GM23248 (cell line): ENCODE measurements around the gene OSBPL6. TPM values are rescaled to one million over a fixed set of nuclear protein-coding genes. Genes with fewer than 3 reads are reported as not detected.

Source experiments
- DNase-seq: peaks from one replicate; pipeline ENCODE4 v3.0.0-alpha.2; 2015
- H2AFZ ChIP-seq: fragments of 200-600 bp; sonication (generic); 2 replicates; pipeline ENCODE4 v1.6.1; 2016; ENCODE audit warnings: antibody characterized with exemption
- H3F3A ChIP-seq: fragments of 200-600 bp; sonication (generic); 2 replicates; pipeline ENCODE4 v1.6.1; 2016; ENCODE audit warnings: mild to moderate bottlenecking, antibody characterized with exemption, mixed run types; ENCODE audit not compliant: insufficient read depth
- H3K27ac ChIP-seq: fragments of 200-600 bp; sonication (generic); 2 replicates; pipeline ENCODE4 v1.5.1; 2016; ENCODE audit warnings: mild to moderate bottlenecking
- H3K27me3 ChIP-seq: fragments of 200-600 bp; sonication (generic); replicated peaks from 2 replicates; pipeline ENCODE4 v1.6.1; 2016; ENCODE audit warnings: mild to moderate bottlenecking; ENCODE audit not compliant: insufficient read depth
- H3K36me3 ChIP-seq: fragments of 200-600 bp; sonication (generic); 2 replicates; pipeline ENCODE4 v1.6.1; 2016; ENCODE audit warnings: low read depth, mild to moderate bottlenecking
- H3K4me1 ChIP-seq: fragments of 200-600 bp; sonication (generic); 2 replicates; pipeline ENCODE4 v1.6.1; 2016; ENCODE audit warnings: mild to moderate bottlenecking; ENCODE audit not compliant: insufficient read depth
- H3K4me2 ChIP-seq: fragments of 200-600 bp; sonication (generic); one replicate; pipeline ENCODE4 v1.6.1; 2016; ENCODE audit warnings: mild to moderate bottlenecking; ENCODE audit not compliant: unreplicated experiment
- H3K4me3 ChIP-seq: fragments of 200-600 bp; sonication (generic); 2 replicates; pipeline ENCODE4 v1.5.1; 2016; ENCODE audit warnings: mild to moderate bottlenecking
- H3K79me2 ChIP-seq: fragments of 200-600 bp; sonication (generic); 2 replicates; pipeline ENCODE4 v1.6.1; 2016; ENCODE audit warnings: mild to moderate bottlenecking; ENCODE audit not compliant: insufficient read depth
- H3K9ac ChIP-seq: fragments of 200-600 bp; sonication (generic); 2 replicates; pipeline ENCODE4 v1.6.1; 2016; ENCODE audit warnings: mild to moderate bottlenecking
- H3K9me2 ChIP-seq: fragments of 200-600 bp; sonication (generic); 2 replicates; pipeline ENCODE4 v1.6.1; 2016; ENCODE audit warnings: mixed run types, mild to moderate bottlenecking, moderate library complexity; ENCODE audit not compliant: insufficient read depth
- H3K9me3 ChIP-seq: fragments of 200-600 bp; sonication (generic); one replicate; pipeline ENCODE4 v1.6.1; 2017; ENCODE audit warnings: low read depth
- H4K20me1 ChIP-seq: fragments of 200-600 bp; sonication (generic); 2 replicates; pipeline ENCODE4 v1.6.0; 2016; ENCODE audit not compliant: insufficient read depth
- EZH2 ChIP-seq: fragments of 200-600 bp; sonication (generic); IDR thresholded peaks from 2 replicates; pipeline ENCODE4 v1.6.1; 2018; ENCODE audit warnings: antibody characterized with exemption, mild to moderate bottlenecking; ENCODE audit not compliant: insufficient read depth, poor library complexity, severe bottlenecking
- EZH2phosphoT487 ChIP-seq: fragments of 200-600 bp; sonication (generic); IDR thresholded peaks from 2 replicates; pipeline ENCODE4 v1.6.1; 2018; ENCODE audit warnings: antibody characterized with exemption, moderate library complexity, mild to moderate bottlenecking, low read depth; ENCODE audit not compliant: insufficient read depth
- WGBS, 2 experiments: methylation state at CpG; one replicate each; pipeline ENCODE4 v1.1.6; 2015 to 2017; ENCODE audit warnings: low lambda C conversion rate in 2 of 2, low coverage in 1 of 2; ENCODE audit errors: missing lambda C conversion rate in 2 of 2; 5-methylcytosine and 5-hydroxymethylcytosine counted together
- in situ Hi-C: fragments of 300-500 bp; cut with MboI; formaldehyde crosslinking; loops from 2 replicates; pipeline ENCODE4 v1.15.0; 2020
- polyA plus RNA-seq: library from polyadenylated mRNA; unstranded; fragments of >200 nt; fragmentation: Nextera tagmentation; extraction: Ambion mirVana; gene quantifications from 2 replicates; pipeline ENCODE4 v1.2.1, GENCODE V29; 2016
- total RNA-seq: library from RNA; depleted of rRNA; stranded (reverse); fragments of >200 nt; shearing (Covaris generic); gene quantifications from 2 replicates; pipeline ENCODE4 v1.2.3, GENCODE V29; 2014

OSBPL6 gene
- total and polyA plus RNA-seq, 2 experiments from 2014 or later = 6.3 to 11.8 TPM

DNA sequence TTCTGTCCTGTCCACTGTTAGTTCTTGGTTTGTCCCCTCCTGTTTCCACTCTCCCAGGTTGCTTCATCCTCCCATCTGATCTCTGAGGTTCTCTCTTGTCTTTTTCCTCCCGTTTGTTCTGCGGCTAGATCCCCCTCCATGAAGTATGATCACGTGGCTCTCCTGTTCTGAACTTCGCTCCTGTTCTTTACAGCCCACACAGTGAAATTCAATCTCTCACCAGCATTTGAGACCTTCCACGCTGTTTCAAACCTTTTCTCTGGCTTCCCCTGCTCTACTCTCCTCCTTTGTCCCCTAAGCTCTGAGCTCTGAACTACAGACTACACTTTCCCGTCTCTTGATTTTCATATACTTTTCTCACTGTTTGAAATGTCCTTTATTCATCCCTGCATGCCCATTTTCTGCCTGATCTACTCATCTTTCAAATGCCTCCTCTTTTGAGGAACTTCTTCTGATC lies 83.5 kb downstream of the OSBPL6 start:
- peak overlapping the region; percentile 29; the same call in 1 of the 2 replicates for H3K9ac ChIP-seq
- H3K27ac ChIP-seq = peak overlapping the region; percentile 64
- H3K9me3 ChIP-seq = no peaks in the 10 kb centered on the region
- peak overlapping the region; percentile 50 for H3K4me2 ChIP-seq
- peaks cover 21% of the 10 kb centered on the region for H3F3A ChIP-seq
- H4K20me1 ChIP-seq = no peaks in the 10 kb centered on the region
- peak overlapping the region; percentile 6; the same call in 1 of the 2 replicates for H3K4me3 ChIP-seq
- 42 to 52% methylated on average over 6 of the region's 6 CpGs for WGBS, 2 experiments
- no peaks in the 10 kb centered on the region for H3K9me2 ChIP-seq
- peaks cover 38% of the 10 kb centered on the region for H3K4me1 ChIP-seq
- DNase-seq = peak; percentile 23
- no peaks in the 10 kb centered on the region for H3K27me3 ChIP-seq
- in situ Hi-C loops = no loop called here
- H3K79me2 ChIP-seq = no peaks in the 10 kb centered on the region
- H3K36me3 ChIP-seq = no peaks in the 10 kb centered on the region
- TF ChIP-seq EZH2 (no peak), EZH2phosphoT487 (no peak)
- peak overlapping the region; percentile 74 for H2AFZ ChIP-seq

- 6 to 7% methylated on average over 2 of the region's 2 CpGs for WGBS, 2 experiments
- peak overlapping the region; percentile 85 for H3K27ac ChIP-seq
- TF ChIP-seq EZH2phosphoT487 (no peak), EZH2 (no peak)
- H4K20me1 ChIP-seq = no peaks in the 10 kb centered on the region
- peak overlapping the region; percentile 36 for H3K9ac ChIP-seq
- H2AFZ ChIP-seq = no peak overlapping the region
- peaks cover 38% of the 10 kb centered on the region for H3K4me1 ChIP-seq
- in situ Hi-C loops = no loop called here
- peaks cover 21% of the 10 kb centered on the region for H3F3A ChIP-seq
- H3K9me2 ChIP-seq = no peaks in the 10 kb centered on the region
- peak; percentile 99 for DNase-seq
- no peaks in the 10 kb centered on the region for H3K36me3 ChIP-seq
- H3K79me2 ChIP-seq = no peaks in the 10 kb centered on the region
- H3K4me3 ChIP-seq = peak overlapping the region; percentile 34
- H3K27me3 ChIP-seq = no peaks in the 10 kb centered on the region
- no peaks in the 10 kb centered on the region for H3K9me3 ChIP-seq
- H3K4me2 ChIP-seq = peak overlapping the region; percentile 50
These were observed 84.8 kb downstream of the OSBPL6 start for GRCh38 chr2:178279142-178279541.

DNA sequence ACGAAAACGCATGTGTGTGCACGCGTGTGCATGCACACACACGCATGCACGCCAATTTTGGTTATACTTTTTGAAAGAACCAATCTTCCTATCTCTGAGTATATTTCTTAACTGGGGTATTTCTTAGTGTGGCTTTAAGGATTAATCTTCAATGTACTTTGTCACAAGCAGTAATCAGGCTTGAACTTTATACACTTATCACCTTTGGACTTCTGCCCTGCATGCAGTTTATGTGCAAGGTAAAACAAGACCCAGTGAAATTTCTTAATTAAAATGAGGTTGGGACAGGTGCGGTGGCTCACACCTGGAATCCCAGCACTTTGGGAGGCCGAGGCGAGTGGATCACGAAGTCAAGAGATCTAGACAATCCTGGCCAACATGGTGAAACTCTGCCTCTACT lies 85.3 kb downstream of the OSBPL6 start:
- Histone ChIP-seq H3K9me2 (no peaks in the 10 kb centered on the region), H3K27me3 (no peaks in the 10 kb centered on the region), H2AFZ (no peak overlapping the region), H3K9ac (peak overlapping the region; percentile 36), H3K4me1 (peaks cover 38% of the 10 kb centered on the region), H3K79me2 (no peaks in the 10 kb centered on the region), H3K4me3 (peak overlapping the region; percentile 34; the same call in 1 of the 2 replicates), H3K27ac (peak overlapping the region; percentile 85), H4K20me1 (no peaks in the 10 kb centered on the region), H3K9me3 (no peaks in the 10 kb centered on the region), H3K4me2 (peak overlapping the region; percentile 27), H3F3A (peaks cover 21% of the 10 kb centered on the region), H3K36me3 (no peaks in the 10 kb centered on the region)
- no peak for DNase-seq
- in situ Hi-C loops = no loop called here
- WGBS, 2 experiments = 94 to 95% methylated on average over 10 of the region's 10 CpGs
- no peak for TF ChIP-seq EZH2
- no peak for TF ChIP-seq EZH2phosphoT487

GRCh38 chr2:178280244-178280852 lies 86.0 kb downstream of the OSBPL6 start:
- 22 to 26% methylated on average over 4 of the region's 4 CpGs for WGBS, 2 experiments
- TF ChIP-seq EZH2phosphoT487 = no peak
- TF ChIP-seq EZH2 = no peak
- H3K36me3 ChIP-seq = no peaks in the 10 kb centered on the region
- no peak overlapping the region for H3K9ac ChIP-seq
- peaks cover 21% of the 10 kb centered on the region for H3F3A ChIP-seq
- no peaks in the 10 kb centered on the region for H3K27me3 ChIP-seq
- H3K9me3 ChIP-seq = no peaks in the 10 kb centered on the region
- H4K20me1 ChIP-seq = no peaks in the 10 kb centered on the region
- no peak overlapping the region for H3K4me3 ChIP-seq
- H3K79me2 ChIP-seq = no peaks in the 10 kb centered on the region
- no peaks in the 10 kb centered on the region for H3K9me2 ChIP-seq
- H3K4me2 ChIP-seq = no peak overlapping the region
- H3K27ac ChIP-seq = peak overlapping the region; percentile 85
- no peak overlapping the region for H2AFZ ChIP-seq
- H3K4me1 ChIP-seq = peaks cover 38% of the 10 kb centered on the region
- in situ Hi-C loops = no loop called here
- peak; percentile 60 for DNase-seq
